HG02870 (cell line): ENCODE measurements around the gene SERPINE1.

Experiments
- ATAC-seq: cut with Tn5 transposase; IDR thresholded peaks from one replicate; pipeline ENCODE4 v1.9.1; 2021; ENCODE audit warnings: mild to moderate bottlenecking, moderate library complexity; ENCODE audit not compliant: unreplicated experiment

SERPINE1 gene

GRCh38 chr7:101151908-101152651 is 25.2 kb downstream of the SERPINE1 start:
- no peak for ATAC-seq

GRCh38 chr7:101153969-101154692 is 27.2 kb downstream of the SERPINE1 start, which contains the start of gene AP1S1:
Gene AP1S1 (plus strand): TSS chr7:101154476. CDS start chr7:101154515, 39 bp downstream.
- ATAC-seq: peak; percentile 72

GRCh38 chr7:101154693-101155102 is 27.8 kb downstream of the SERPINE1 start:
- peak; percentile 27 for ATAC-seq

DNA sequence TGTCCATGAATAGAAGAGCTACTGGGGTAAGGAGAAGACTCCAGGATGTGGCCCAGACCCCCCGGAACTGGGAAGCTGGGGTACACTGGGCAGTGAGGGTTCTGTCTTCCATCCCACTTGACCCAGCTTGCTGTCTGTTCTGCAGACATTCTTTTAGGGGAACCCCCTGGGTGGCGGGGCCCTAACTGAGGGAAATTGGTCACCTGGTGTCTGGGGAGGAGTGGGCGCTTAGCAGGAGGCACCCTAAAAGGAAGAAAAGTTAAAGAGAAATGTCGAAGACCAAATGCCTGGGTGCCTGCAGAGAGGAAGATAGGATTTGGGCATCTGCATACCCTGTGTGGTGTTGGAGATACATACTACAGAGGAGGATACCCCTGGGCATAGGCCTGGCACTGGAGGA is 28.4 kb downstream of the SERPINE1 start:
- ATAC-seq: no peak

DNA sequence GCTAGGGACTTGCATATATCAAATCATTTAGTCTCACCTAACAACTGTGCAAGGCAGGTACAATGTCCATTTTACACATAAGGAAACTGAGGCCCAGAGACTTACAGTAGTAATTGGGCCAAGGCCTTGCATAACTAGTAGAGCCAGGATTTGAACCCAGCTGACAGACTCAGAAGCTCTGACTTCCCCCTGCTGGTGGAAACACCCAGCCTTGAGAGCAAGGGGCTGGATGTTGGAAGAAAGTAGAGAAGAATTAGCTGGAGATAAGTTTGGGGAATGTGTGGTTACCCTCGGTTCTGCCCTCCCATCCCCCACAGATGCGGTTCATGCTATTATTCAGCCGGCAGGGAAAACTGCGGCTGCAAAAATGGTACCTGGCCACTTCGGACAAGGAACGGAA is 29.4 kb downstream of the SERPINE1 start:
- ATAC-seq: no peak

- no peak for ATAC-seq
Measured at GRCh38 chr7:101156866-101157589, 30.1 kb downstream of the SERPINE1 start.

GRCh38 chr7:101159696-101160674 is 33.1 kb downstream of the SERPINE1 start:
- ATAC-seq: no peak

- no peak for ATAC-seq
Measured at GRCh38 chr7:101160910-101161309, 34.0 kb downstream of the SERPINE1 start.

DNA sequence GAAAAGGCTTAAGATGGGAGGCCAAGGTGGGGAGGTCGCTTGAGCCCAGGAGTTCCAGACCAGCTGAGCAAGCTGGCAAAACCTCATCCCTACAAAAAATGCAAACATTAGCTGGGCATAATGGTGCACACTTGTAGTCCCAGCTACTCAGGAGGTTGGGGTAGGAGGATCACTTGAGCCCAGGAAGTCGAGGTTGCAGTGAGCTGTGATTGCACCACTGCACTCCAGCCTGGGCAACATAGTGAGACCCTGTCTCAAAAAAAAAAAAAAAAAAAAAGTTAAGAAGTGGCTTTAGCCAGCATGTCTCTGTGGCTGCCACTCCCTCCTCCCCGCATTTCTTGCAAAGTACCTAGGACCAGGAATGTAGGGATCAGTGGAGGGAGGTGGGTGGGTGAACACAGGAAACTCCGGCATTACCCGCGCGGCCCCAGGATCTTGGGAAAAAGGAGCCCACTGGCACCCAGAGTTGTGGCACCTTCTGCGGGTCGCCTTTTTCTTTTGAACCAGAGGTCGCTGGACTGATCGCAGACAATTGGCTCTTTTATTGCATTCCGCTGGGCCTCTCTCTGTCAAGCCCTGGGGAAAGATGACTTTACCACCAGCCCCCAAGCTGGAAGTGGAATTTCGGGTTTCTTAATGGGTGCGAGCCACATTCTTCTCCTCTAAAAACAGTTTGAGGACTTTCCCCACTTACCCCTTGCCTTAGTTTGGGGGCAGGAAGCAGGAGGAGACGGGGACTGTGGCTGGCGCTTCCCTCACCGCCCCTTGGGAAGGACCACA is 35.0 kb downstream of the SERPINE1 start:
- no peak for ATAC-seq

DNA sequence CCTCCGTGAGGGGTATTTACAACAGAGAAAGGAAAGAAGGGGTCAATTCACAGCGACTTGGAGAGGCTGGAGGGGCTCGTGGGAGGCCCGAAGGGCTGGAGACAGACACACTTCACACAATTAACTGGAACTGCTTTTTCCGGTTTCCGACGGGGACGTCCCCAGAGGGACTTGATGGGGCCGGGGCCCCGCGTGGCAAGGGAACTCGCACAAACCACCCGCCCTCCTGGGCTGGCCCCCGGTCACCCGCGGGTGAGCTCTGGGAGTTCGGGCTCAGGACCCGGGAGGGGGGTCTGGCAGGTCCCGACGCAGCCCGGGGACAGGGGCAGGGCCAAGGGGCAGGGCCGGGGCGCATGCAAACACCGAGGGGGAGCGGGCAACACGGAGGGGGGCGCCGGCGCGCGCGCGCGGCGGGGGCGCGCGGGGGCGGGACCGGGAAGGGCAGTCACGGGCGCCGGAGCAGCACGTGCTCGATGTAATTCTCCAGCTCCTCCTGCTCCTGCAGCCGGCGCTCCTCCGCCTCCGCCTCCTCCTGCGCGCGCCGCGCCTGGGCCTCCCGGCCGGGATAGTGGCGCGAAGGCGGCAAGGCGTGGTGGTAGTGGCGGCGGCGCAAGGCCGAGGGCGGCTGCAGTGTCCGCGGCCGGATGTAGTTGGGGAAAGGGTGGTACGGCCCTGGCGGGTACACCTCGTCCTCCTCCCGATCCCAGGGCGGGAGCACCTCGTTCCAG is 35.8 kb downstream of the SERPINE1 start:
- ATAC-seq: no peak

DNA sequence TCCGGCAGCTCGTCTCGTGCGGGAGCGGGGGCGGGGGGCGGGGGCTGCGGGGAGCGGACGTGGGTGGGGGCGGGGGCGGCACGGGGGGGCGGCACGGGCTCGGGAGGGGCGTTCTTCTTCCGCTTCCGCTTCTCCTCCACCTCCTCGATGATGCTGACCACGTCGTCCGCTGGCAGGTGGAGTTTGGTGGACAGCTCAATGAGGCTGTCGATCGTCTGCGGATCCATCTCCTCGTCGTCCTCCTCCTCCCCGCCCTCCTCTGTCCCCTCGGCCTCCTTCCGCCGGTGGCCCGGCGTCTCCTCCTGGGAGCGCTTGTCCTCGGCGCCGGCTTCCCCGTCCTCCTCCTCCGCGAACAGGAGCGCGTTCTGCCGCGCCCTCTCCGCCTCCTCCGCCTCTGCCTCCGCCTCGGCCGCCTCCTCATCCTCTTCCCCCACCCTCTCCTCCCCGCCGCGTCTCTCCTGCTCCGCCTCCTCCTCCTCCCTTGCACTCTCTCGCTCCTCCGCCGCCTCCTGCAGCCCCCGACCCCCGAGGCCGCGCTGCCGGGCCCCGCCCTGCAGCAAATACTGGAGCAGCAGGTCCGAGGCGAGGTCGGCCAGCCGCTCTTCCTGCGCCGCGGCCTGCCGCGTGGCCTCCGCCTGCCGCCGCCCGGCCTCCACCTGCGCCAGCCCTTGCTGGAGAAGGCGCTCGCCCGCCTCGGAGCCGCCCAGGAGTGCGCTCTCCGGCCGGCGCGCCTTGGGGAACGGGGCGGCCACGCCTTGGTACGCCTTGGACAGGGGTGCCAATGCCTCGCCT is 36.6 kb downstream of the SERPINE1 start:
- ATAC-seq: no peak

- ATAC-seq: no peak
Measured at GRCh38 chr7:101164071-101164840, 37.4 kb downstream of the SERPINE1 start.

DNA sequence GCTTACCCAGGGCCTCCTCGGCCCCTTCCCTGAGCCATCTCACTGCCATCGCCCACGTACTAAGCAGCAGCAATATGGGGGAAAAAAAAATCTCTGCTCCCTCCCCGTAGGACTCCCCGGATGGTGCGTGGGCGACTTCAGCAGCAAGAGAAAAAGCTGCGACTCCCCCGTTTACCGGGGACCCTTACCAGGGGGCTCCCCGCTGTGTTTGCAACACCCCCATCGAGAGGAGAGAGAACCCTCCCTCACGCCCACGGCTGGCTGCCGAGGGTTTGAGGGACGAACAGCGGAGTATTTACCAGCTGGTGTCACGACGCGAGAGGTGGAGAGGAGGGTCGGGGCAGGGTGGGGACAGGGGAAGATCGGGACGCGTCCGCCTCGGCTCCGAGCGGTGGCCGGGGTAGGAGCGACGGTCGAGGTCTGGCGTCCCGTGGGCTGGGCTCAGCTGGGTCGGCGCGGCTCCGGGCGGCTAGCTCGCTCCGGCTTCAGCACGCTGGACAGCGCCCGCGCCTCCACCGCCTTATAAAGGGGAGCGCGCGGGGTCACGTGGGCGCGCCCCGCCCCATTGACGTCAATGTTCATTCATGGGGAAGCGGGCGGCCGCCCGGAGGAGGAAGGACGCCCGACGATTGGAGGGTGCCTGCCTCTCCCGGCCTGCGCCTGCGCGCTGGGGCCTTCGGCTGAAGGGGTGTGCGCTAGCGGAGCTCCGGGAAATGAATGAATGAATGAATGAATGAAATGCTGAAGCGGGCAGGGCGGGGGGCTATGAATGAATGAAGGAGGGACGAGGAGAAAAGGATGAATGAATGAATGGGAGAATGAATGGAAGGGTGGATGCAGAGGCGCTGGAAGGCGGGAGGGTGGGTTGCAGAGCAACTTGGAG is 38.4 kb downstream of the SERPINE1 start, which contains the start of gene VGF:
TSS of gene VGF (minus strand) at position 495 of the 883 bp plus-strand sequence. CDS start 726 bp downstream, outside the sequence.
- ATAC-seq: no peak

GRCh38 chr7:101165958-101166647 is 39.2 kb downstream of the SERPINE1 start:
- ATAC-seq: no peak

- ATAC-seq: no peak
Measured at GRCh38 chr7:101166648-101166908, 39.7 kb downstream of the SERPINE1 start.
